GM19023 (cell line): Measurements from ENCODE around the gene RIPK4.
"Not testable (repeated sequence)": the region's sequence is repeated elsewhere in the genome, so short reads cannot be mapped to it uniquely, and the experiment has no call there.

ENCODE experiments used
- ATAC-seq: cut with Tn5 transposase; IDR thresholded peaks from one replicate; pipeline ENCODE4 v1.9.1; 2021; ENCODE audit warnings: mild to moderate bottlenecking, moderate library complexity; ENCODE audit not compliant: unreplicated experiment

Gene RIPK4

DNA sequence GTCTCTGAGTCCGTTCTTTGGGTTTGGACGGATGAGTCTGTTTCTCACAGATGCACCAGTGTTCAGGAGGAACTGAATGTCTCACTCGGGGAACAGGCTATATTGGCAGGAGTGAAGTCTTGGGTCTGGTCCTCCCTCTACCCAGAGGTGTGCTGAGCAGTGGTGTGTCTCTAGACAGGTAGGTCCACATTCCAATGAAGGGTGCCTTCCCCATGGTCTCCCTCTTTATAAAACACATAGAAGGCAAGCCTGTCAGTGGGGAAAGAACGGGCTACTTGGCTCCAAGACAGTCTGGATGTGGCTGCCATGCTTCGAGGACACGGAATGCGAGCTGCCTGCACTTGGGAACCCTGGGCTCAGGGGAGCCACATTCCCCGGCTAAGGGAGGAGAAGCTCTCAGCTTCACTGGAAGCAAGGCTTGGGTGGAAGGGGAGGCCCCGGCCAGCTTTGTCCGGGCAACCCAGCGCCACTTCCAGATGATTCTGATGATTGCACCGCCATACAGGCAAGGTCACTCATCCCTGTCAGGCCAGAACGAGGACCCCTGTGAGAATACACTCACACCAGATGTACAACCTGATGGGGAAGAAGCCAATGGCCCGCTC lies 29.7 kb upstream of the RIPK4 start:
- ATAC-seq, result no peak

DNA sequence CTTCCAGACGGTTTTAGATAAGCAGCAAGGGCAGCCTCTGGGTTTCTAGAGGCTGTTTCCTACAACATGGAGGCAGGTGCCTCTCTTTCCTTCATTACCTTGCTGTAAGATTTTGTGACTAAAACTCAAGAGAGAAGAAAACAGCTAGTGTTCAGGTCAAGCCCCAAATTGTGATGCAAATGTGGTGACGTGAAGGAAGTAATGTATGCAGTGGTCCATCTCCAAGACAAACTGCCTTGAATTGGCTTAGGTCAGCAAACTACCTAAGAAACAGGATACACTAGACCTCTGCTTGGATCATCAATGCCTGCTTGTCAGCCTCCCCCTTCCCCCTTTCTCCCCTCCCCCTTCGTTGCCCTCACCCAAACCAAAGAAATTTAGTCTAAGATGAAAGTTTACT lies 28.9 kb upstream of the RIPK4 start:
- no peak for ATAC-seq

DNA sequence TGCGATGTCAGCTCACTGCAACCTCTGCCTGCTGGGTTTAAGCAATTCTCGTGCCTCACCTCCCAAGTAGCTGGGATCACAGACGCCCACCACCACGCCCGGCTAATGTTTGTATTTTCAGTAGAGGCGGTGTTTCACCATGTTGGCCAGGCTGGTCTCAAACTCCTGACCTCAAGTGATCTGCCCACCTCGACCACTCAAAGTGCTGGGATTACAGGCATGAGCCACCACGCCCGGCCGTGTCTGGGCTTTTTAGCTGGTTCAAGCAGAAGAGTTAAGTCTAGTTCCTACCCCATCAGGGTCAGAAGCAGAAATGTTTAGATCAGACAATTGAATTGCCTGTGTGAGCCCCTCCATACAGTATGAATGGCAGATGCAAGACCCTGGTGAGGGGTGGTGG lies 27.7 kb upstream of the RIPK4 start:
- ATAC-seq, result no peak

DNA sequence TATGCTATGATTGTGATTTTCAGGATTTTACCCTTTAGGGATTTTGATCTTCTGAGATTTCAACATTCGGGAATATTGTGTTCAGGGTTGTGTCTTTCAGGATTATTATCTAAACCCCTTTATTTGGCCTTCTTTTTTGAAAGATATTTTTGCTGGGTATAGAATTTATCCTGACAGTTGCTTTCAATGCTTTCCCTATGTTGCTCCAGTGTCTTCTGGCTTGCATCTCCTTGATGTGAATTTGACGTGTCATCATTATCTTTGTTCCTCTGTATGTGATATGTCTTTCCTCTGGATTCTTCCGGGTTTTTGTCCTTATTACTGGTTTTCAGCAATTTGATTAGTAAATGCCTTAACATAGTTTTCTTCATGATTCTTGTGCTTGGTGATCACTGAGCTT lies 25.9 kb upstream of the RIPK4 start:
- ATAC-seq, result no peak

DNA sequence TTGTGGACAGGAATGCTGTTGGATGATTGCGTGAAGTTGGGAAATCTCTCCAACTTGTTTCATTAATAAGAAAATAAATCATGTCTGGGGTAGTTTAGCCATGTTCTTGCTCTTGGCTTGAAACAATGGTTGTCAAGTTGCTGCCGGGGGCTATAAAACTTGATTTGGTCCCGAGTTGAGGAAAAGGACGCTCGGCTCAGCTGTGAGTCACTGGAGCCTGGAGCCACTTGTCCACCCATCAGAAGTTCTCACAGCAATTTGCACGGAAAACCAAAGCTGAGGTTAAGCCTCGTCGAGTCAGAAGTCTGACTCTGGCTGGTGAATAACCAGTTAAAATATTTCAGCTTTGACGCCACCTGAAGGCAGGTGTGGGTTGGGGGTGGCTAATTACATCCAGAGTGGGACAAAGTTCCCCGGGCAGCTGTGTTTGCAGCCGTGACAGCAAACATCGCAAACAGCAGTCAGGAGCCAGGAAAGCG lies 19.7 kb upstream of the RIPK4 start:
- no peak for ATAC-seq

DNA sequence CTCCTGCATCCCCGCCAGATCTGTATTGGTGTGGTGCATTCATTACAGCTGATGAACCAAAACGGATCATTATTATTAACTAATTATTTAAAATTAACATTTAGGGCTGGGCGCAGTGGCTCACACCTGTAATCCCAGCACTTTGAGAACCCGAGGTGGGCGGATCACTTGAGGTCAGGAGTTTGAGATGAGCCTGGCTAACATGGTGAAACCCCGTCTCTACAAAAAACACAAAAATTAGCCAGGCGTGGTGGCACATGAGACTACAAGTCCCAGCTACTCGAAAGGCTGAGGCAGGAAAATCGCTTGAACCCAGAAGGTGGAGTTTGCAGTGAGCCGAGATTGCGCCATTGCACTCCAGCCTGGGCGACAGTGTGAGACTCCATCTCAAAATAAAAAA lies 18.4 kb upstream of the RIPK4 start:
- ATAC-seq, result not testable (repeated sequence)

DNA sequence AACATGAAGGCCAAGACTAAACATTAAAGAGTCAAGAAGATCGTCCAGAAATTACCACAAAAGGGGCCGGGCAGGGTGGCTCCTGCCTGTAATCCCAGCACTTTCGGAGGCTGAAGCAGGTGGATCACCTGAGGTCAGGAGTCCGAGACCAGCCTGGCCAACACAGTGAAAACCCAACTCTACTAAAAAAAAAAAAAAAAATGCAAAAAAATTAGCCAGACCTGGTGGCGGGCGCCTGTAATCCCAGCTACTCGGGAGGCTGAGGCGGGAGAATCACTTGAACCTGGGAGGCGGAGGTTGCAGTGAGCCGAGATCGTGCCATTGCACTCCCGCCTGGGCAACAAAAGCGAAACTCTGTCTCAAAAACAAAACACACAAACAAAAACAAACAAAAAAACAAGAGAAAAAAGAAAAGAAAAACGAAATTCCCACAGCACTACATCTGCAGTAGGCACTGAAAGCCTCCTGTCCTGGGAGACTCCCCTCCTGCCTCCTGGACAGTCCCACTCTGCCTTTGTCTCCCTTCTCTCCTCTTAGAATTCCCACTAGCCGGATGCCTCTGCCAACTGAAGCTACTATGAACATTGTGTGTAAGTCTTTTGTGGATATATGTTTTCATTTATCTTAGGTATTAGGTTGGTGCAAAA lies 17.7 kb upstream of the RIPK4 start:
- ATAC-seq, result no peak

DNA sequence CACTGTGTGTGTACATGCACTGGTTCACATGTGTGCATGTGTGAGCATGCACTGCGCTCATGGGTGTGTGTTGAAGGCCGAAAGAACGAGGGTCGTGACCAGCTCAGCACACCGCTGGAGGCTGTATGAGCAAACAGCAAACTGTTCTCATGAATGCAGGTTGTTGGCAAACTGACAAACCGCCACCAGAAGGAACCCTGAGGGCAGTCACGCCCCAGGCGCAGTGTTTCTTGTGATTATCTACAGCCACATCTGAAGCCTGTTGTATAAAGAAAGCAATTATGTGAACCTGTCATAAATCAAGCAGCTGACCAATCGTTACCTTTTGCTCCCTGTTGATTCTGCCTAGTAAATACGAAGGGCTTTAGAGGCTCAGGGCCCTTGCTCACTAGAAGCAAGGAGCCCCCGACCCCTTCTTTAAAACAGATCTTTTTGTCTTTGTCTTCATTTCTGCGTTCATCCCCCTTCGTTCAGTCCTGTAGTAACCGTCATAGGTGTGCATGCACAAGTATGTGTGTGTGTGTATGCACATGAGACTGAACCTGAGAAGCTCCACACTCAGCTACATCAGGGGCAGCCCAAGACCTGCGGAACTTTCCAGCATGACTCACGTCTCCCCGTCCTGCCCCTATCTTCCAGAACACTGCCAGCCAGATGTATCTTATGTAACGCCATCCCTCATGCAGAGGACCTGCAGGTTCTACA lies 16.8 kb upstream of the RIPK4 start:
- ATAC-seq, result no peak

DNA sequence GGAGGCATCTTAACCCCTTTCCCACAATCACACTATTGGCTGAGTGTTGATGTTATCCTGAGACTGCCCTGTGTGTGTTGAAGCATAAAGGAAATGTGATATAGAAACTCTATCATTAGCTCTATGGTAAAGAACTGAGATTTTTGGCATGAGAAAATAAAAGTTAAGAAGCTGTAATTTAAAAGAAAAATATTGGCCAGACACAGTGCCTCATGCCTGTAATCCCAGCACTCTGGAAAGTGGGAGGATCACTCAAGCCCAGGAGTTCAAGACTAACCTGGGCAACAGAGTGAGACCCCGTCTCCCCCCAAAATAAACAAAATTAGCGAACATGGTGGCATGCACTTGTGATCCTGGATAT lies 14.2 kb upstream of the RIPK4 start:
- no peak for ATAC-seq

DNA sequence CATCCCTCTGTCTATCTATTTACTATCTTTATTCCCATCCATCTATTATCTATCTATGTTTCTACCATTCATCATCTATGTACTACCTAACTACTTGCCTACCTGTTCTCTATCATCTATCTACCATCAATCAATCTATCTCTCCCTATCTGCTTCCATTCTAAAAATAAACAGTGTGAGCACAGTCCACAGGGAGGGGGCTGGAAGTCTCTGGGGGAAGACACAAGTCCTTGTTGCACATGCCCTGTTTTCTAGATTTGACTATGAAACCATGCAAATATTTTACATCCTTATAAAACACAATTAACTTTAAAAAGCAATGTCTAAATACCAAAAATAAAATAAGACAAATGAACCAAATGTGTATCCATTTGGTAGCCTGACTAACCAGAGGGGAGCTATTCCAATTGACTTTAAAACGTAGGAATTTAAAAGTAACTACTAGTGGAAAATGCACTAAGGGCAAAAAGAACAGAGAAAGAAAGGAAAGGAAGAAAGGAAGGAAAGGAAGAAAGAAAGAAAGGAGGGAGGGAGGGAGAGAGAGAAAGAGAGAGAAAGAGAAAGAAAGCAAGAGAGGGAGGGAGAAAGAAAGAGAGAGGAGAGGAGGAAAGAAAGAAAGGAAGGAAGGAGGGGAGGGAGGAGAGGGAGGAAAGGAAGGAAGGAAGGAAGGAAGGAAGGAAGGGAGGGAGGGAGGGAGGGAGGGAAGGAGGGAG lies 13.6 kb upstream of the RIPK4 start:
- no peak for ATAC-seq

DNA sequence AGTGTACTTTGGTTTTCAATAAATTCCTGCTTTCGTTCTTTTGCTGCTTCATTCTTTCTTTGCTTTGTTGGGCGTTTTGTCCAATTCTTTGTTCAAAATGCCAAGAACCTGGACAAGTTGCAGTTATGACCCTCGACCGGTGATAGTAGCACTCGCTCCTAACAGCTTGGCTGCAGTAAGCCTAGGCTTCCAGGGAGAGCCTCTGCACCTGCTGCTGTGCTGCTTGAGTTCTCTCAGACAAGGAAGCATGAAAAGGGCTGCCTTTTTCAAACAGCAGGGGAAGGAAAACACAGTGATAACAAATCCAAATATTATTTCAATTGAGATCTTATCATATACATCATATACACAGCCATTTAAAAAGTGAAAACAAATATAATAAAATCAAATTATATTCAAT lies 12.8 kb upstream of the RIPK4 start:
- ATAC-seq, result no peak

DNA sequence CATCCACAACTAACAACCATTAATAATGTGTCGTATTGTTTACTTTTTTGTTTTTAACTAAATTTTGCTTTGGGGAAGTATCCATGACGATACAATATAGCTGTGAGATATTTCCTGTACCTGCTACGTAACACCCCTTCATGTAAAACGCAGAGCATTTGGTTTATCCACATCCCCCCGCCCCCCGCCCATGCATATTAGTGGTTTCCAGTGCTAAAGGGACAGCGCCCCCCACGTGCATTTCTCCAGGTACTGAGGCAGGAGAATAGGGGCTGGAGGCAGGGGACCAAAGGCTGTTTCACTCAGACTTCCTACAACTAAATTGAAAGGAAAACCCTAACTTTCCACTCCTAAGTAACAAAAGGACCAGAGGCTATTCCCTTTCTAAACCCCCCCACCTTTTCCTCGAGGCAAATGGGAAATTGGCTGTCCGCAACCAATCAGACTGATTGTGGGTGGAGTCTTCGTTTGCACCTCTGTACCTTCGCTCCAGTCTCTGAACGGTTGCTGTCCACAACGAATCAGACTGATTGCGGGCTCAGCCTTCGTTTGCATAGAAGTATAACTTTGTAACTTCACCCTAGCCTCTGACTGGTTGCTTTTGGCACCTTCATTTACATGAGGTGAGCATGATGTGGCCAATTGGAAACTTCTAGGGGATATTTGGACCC lies 12.2 kb upstream of the RIPK4 start:
- ATAC-seq, result no peak

DNA sequence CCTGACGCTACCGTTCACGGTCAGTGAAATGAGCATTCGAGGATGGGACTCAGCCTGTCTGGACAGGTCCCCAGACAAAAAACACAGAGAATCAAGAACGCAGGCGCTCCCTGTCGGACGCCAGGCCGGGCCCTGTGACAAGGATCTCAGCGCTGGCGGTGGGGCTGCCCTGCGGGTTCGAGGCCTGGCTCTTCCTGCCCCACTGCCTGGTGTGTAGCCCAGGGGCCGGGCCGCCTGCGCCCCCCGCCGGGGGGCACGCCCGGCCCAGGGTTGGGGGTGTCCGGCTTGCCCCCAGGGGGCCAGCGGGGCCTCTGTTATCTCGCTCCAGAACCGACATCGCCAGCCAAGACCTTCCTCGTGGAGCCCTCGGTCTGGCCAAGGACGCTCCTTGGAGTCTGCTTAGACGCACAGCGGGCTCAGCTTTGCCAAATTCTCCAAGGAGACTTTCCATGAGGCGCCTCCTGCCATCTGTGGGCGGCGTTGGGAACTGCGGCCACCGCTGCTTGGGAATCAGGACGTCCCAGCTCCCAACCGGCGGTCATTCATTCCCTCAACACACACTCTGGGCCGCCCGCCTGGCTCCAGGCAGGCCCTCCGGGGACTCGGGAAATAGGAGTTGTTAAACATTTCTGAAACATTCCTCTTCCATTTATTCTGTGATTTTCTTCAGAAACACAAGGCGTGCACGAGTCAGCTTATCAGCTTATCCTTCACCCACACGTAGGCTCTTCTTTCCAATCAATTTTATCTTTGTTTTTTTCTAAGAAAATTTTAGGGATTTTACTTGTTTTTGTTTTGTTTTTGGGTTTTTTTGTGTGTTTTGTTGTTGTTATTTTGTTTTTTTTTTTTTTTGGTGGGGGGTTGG lies 11.3 kb upstream of the RIPK4 start:
- ATAC-seq, result no peak

DNA sequence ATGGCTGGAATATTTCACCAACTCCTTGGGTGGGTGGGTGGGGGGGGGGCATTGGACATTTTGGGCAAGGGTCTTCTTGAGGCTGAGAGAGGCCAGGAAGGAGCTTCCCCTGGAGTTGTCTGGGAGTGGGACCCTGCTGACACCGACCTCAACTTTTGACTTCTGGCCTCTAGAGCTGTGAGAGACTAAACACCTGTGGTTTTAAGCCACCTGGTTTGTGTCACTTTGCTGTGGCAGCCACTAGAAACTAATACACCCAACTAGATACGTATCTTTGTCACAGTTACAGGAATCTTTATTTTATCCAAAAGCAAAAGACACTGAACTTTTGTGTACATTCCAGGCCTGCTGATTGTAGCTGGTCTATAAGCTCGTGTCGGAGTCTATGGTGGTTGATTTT lies 9.9 kb upstream of the RIPK4 start:
- no peak for ATAC-seq

DNA sequence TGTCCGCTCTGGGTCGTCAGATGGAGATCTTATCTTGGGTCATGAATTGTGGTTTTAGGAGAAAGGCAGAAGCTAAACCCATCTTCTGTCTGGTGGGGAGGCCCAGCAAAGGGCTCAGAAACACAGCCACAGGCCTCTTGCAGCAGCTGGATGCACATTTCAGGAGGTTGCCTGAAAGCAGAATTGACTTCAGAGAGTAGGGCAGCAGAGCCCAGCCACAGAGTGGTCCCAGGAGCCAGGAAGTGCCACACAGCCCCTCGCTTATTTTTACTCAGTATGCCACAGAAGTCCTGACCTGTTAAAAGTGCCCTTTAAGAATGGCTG lies 8.3 kb upstream of the RIPK4 start:
- ATAC-seq, result no peak

DNA sequence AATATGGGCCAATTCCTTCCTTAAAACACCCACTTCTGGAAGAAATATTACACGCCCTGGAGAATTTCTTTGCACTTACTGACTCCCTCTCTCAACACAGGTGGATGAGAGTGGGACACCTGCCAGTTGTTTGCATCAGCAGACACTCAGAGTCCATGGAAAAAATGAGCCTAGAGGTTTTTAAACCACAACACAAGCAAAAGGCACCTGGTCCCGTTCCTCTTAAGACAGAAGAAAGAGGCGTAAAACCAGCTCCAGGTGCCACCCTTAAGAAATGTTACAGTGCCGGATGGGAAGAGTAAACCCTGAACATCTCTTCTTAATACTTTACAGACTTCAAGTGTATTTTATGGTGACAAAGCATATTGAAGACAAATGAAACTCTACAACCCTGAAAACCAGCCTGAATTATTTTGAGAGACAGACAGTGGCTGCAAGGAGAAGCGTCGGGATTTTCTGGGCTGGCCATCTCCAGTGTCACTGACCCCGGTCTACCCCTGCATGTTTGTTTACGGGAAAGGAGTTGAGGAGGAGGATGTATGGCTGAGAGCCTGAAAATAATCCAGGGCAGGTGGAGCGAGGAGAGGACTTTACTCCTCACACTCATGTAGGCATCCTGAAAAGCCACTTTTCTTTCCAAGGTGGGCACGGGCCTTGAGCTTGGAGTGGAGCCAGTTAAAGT lies 7.8 kb upstream of the RIPK4 start:
- no peak for ATAC-seq

DNA sequence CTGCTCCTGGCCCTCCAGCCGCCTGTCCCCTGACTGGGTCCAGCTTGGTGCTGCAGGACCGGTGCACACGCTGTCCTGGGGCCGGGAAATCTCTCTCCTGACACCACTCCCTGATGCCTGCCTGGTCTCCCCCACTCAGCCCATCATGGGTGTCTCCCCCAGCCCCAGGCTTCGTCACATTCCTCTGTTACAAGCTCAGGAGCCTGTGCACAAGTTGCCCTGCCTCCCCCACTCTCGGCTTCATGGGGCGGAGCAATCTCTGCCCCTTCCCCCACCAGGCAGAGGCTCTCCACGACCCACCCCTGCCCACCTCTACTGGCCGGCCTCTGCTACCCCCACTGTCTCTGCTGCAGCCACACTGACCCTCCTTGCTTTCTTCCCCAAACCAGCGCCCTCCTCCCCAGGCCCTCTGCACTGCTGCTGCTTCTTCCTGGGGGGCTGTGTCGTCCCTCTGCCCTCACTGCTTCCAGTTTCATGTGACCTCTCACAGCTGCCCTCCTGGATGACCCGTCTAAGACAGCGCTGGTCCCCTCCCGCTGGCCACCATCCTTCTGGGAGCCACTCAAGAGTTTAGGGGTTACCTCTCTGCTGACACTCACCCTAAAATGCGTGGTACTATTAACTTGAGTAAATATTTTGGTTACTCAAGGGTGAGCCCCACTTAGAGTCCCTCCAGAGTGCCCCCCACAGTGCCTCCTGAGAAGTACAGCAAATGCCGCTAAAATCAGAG lies 5.7 kb upstream of the RIPK4 start:
- ATAC-seq, result no peak

DNA sequence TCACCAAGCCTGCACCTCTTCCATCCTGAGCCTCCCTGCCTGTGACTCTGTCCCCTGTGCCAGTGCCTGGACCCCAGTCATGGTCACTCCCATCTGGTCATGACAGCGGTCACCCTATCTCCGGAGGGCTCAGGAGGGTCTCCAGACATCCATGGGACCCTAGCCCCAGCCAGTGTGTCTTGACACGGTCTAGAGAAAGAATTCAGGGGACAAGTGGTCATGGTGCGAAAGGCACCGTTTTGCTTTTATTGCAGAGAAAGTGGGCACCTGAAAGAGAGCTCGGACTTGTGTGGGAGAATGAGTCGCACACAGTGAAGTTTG lies 4.7 kb upstream of the RIPK4 start:
- ATAC-seq, result no peak

DNA sequence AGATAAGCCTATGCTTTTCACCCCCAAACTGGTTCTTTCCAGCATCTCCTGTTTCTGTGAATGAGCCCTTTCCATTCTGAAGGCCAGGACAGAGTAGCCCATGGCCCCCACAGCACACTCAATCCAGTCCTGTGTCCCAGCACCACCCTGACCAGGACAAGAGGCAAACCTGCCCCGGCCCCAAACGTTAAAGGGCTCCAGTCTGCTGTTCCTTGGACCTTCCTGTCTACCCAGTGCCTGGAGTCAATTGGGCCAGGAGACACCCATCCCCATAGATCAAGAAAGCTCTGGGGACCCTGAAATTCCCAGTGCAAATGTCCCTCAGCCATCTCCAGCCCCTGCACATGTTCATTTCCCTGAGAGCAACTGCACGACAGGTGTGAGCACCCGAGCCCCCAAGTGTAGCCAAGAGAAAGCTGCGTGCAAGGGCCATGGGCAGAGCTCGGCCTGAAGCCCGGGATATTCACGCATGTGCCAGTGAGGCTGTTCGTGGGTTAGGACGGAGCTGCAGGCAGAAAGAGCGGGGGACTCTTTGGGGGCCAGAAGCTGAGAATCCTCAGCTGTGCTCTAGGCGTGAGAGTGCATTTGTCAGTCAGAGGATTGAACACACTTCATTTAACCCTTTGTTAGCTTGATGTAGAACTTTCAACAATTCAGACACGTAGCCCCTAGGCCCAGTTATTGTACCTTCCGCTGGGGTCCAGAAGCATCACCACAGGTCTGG lies 4.2 kb upstream of the RIPK4 start:
- ATAC-seq, result no peak
